Loucy (cell line): ENCODE measurements around the gene CLEC2D.
A peak's percentile ranks its signal among the peaks of the same experiment; 100 is the strongest.
"Not testable (repeated sequence)": the region's sequence is repeated elsewhere in the genome, so short reads cannot be mapped to it uniquely, and the experiment has no call there.

ENCODE experiments used
- H2AFZ ChIP-seq: fragments of 200-600 bp; sonication (generic); 2 replicates; pipeline ENCODE4 v1.6.0; 2016; ENCODE audit warnings: antibody characterized with exemption, mild to moderate bottlenecking, low read length, moderate library complexity
- H3F3A ChIP-seq: fragments of 200-600 bp; 2 replicates; pipeline ENCODE4 v1.6.0; 2016; ENCODE audit warnings: antibody characterized with exemption, low read depth, mild to moderate bottlenecking
- H3K27me3 ChIP-seq: fragments of 200-600 bp; sonication (generic); 2 replicates; pipeline ENCODE4 v1.6.1; 2014; ENCODE audit warnings: low read length, mild to moderate bottlenecking; ENCODE audit not compliant: insufficient read depth, poor library complexity, severe bottlenecking
- H3K36me3 ChIP-seq: fragments of 200-600 bp; sonication (generic); 2 replicates; pipeline ENCODE4 v1.6.1; 2016; ENCODE audit warnings: low read length; ENCODE audit not compliant: insufficient read depth
- H3K4me1 ChIP-seq: fragments of 200-600 bp; sonication (generic); 2 replicates; pipeline ENCODE4 v1.5.1; 2014; ENCODE audit warnings: low read length, mild to moderate bottlenecking; ENCODE audit not compliant: insufficient read depth, poor library complexity, severe bottlenecking
- H3K4me2 ChIP-seq: fragments of 200-600 bp; sonication (generic); 2 replicates; pipeline ENCODE4 v1.6.0; 2014; ENCODE audit warnings: antibody characterized with exemption, low read length, low read depth, mild to moderate bottlenecking; ENCODE audit not compliant: poor library complexity, severe bottlenecking
- H3K4me3 ChIP-seq: fragments of 200-600 bp; sonication (generic); 2 replicates; pipeline ENCODE4 v1.5.1; 2014; ENCODE audit warnings: low read length, mild to moderate bottlenecking, mixed read lengths; ENCODE audit not compliant: poor library complexity, severe bottlenecking
- H3K79me2 ChIP-seq: fragments of 200-600 bp; sonication (generic); 2 replicates; pipeline ENCODE4 v1.6.1; 2014; ENCODE audit warnings: low read length; ENCODE audit not compliant: insufficient read depth
- H3K9ac ChIP-seq: fragments of 200-600 bp; sonication (generic); 2 replicates; pipeline ENCODE4 v1.6.0; 2014; ENCODE audit warnings: mild to moderate bottlenecking, low read depth, low read length, moderate library complexity; ENCODE audit not compliant: poor library complexity, severe bottlenecking
- H3K9me2 ChIP-seq: fragments of 200-600 bp; sonication (generic); replicated peaks from 2 replicates; pipeline ENCODE4 v1.6.1; 2016; ENCODE audit warnings: low read depth, low read length, mixed read lengths
- H3K9me3 ChIP-seq: fragments of 200-600 bp; sonication (generic); 2 replicates; pipeline ENCODE4 v1.6.1; 2014; ENCODE audit warnings: mild to moderate bottlenecking, antibody characterized with exemption, low read length, low read depth; ENCODE audit not compliant: insufficient read depth
- H4K20me1 ChIP-seq: fragments of 200-600 bp; sonication (generic); 2 replicates; pipeline ENCODE4 v1.6.0; 2014; ENCODE audit warnings: antibody characterized with exemption, low read length, mild to moderate bottlenecking; ENCODE audit not compliant: insufficient read depth, poor library complexity, severe bottlenecking
- EZH2phosphoT487 ChIP-seq: fragments of 200-600 bp; IDR thresholded peaks from 2 replicates; pipeline ENCODE4 v1.6.1; 2018; ENCODE audit warnings: antibody characterized with exemption, mild to moderate bottlenecking, moderate library complexity, borderline replicate concordance
- TF ChIP-seq, protein P1 (sequence below): fragments of 200-600 bp; sonication (generic); conservative IDR thresholded peaks from 2 replicates; pipeline ENCODE4 v1.5.1; 2014; ENCODE audit warnings: mild to moderate bottlenecking, antibody characterized with exemption, low read length

The CLEC2D gene

DNA sequence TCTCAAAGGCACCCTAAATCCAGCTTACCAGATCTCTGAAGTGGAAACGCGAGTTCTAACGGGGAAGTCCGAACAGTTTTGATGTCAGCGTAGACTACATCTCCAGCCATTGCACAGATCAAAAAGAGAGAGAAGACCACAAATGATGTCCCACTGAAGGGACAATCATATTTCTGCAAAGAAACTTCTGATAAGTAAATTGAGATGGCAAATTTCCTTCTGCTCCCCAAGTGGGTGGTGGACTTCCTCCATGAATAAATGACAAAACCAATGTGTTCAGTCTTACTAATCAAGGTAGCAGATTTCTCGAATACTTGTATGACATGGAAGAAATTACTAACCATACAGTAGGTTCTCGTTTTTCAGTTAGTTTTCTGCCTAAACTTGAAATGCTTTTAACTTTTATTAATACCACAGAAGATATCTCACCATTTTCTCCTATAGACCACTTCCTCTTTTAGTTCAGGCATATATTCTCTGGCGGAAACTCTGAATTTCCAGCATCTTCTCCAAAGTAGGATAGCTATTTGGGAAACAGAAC, 63.5 kb downstream of the CLEC2D start, which contains the start of gene CLECL1:
CLECL1 (minus strand) TSS at position 177 of the 541 bp plus-strand sequence.
- H3K9ac ChIP-seq: peak within 1 kb of the TSS; percentile 36
- no peaks in the 10 kb centered on the region for H3K36me3 ChIP-seq
- peak within 1 kb of the TSS; percentile 89 for H2AFZ ChIP-seq
- H3K4me3 ChIP-seq: no peak within 1 kb of the TSS
- H3K9me3 ChIP-seq: no peaks in the 10 kb centered on the region
- no peaks in the 10 kb centered on the region for H3K27me3 ChIP-seq
- no peaks in the 10 kb centered on the region for H4K20me1 ChIP-seq
- TF ChIP-seq, protein P1, sequence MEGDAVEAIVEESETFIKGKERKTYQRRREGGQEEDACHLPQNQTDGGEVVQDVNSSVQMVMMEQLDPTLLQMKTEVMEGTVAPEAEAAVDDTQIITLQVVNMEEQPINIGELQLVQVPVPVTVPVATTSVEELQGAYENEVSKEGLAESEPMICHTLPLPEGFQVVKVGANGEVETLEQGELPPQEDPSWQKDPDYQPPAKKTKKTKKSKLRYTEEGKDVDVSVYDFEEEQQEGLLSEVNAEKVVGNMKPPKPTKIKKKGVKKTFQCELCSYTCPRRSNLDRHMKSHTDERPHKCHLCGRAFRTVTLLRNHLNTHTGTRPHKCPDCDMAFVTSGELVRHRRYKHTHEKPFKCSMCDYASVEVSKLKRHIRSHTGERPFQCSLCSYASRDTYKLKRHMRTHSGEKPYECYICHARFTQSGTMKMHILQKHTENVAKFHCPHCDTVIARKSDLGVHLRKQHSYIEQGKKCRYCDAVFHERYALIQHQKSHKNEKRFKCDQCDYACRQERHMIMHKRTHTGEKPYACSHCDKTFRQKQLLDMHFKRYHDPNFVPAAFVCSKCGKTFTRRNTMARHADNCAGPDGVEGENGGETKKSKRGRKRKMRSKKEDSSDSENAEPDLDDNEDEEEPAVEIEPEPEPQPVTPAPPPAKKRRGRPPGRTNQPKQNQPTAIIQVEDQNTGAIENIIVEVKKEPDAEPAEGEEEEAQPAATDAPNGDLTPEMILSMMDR: no peak
- TF ChIP-seq EZH2phosphoT487: no peak
- no peaks in the 10 kb centered on the region for H3K9me2 ChIP-seq
- H3K4me1 ChIP-seq: peaks cover 21% of the 10 kb centered on the region
- H3F3A ChIP-seq: no peaks in the 10 kb centered on the region
- no peaks in the 10 kb centered on the region for H3K79me2 ChIP-seq
- peak within 1 kb of the TSS; percentile 21 for H3K4me2 ChIP-seq

DNA sequence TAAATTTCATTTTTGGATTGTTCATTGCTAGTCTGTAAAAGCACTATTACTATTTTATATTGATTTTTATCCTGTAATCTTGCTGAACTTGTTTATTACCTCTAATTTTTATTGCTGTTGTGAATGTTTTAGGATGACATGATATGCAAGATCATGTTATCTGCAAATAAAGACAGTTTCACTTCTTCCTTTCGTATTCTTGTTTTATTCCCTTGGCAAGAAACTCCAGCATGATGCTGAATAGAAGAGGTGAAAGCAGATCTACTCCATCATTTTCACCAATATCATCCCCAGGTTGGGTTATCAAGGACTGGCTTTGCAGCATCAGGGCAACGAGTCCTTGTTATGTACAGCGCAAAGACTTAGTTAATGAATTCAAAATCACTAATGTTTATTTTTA, 66.1 kb downstream of the CLEC2D start:
- Histone ChIP-seq H3F3A (no peaks in the 10 kb centered on the region), H3K79me2 (no peaks in the 10 kb centered on the region), H3K9me3 (no peaks in the 10 kb centered on the region), H2AFZ (no peak overlapping the region), H3K27me3 (no peaks in the 10 kb centered on the region), H3K9me2 (no peaks in the 10 kb centered on the region), H3K4me3 (no peak overlapping the region), H4K20me1 (no peaks in the 10 kb centered on the region), H3K9ac (no peak overlapping the region), H3K36me3 (no peaks in the 10 kb centered on the region), H3K4me1 (peaks cover 21% of the 10 kb centered on the region), H3K4me2 (no peak overlapping the region)
- TF ChIP-seq, protein P1: no peak
- no peak for TF ChIP-seq EZH2phosphoT487

GRCh38 chr12:9736936-9737705, 67.6 kb downstream of the CLEC2D start:
- Histone ChIP-seq H3K4me1 (peaks cover 28% of the 10 kb centered on the region), H3K9ac (peak overlapping the region; percentile 27), H3K36me3 (no peaks in the 10 kb centered on the region), H3K9me2 (no peaks in the 10 kb centered on the region), H3K4me2 (peak overlapping the region; percentile 59), H3K4me3 (no peak overlapping the region), H2AFZ (peak overlapping the region; percentile 13; the same call in 1 of the 2 replicates), H3K27me3 (no peaks in the 10 kb centered on the region), H3K9me3 (no peaks in the 10 kb centered on the region), H4K20me1 (no peaks in the 10 kb centered on the region), H3F3A (no peaks in the 10 kb centered on the region), H3K79me2 (no peaks in the 10 kb centered on the region)
- TF ChIP-seq, protein P1: no peak
- TF ChIP-seq EZH2phosphoT487: no peak

- H3K4me3 ChIP-seq, H3K4me2 ChIP-seq, H3K9me2 ChIP-seq, H2AFZ ChIP-seq, H3F3A ChIP-seq, H4K20me1 ChIP-seq, H3K9me3 ChIP-seq, H3K9ac ChIP-seq, H3K79me2 ChIP-seq, H3K27me3 ChIP-seq, H3K36me3 ChIP-seq: not testable (repeated sequence)
- peaks cover 27% of the 10 kb centered on the region for H3K4me1 ChIP-seq
These were observed 69.4 kb downstream of the CLEC2D start for GRCh38 chr12:9738905-9739304.

GRCh38 chr12:9739404-9740105, 70.0 kb downstream of the CLEC2D start:
- not testable (repeated sequence) for H3K4me3 ChIP-seq, H3K9me2 ChIP-seq, H3K9ac ChIP-seq, H3K36me3 ChIP-seq, H4K20me1 ChIP-seq, H2AFZ ChIP-seq, H3K9me3 ChIP-seq, H3F3A ChIP-seq, H3K27me3 ChIP-seq, H3K4me2 ChIP-seq, H3K79me2 ChIP-seq
- peaks cover 27% of the 10 kb centered on the region for H3K4me1 ChIP-seq
